HepG2 (cell line): ENCODE results near the gene THRA. TPM values are rescaled to one million over a fixed set of nuclear protein-coding genes. Genes with fewer than 3 reads are reported as not detected.

Source experiments
- ATF4 ChIP-seq, 2 experiments: fragments of 450-650 bp in 1 of 2; sonication (generic) in 1 of 2; formaldehyde crosslinking; IDR thresholded peaks; 2 replicates each; pipeline versions ENCODE4 v1.5.0 to v1.8.0; 2020 to 2022; ENCODE audit warnings: mild to moderate bottlenecking in 1 of 2, missing genetic modification reagents in 1 of 2
- DR1 ChIP-seq: sonication (generic); formaldehyde crosslinking; IDR thresholded peaks from 2 replicates; pipeline ENCODE4 v1.8.0; 2021; ENCODE audit warnings: mild to moderate bottlenecking, missing genetic modification reagents, inconsistent platforms
- ISX ChIP-seq: sonication (generic); formaldehyde crosslinking; conservative IDR thresholded peaks from 2 replicates; pipeline ENCODE4 v1.5.0; 2020; ENCODE audit warnings: missing genetic modification reagents
- JDP2 ChIP-seq: sonication (generic); formaldehyde crosslinking; IDR thresholded peaks from 2 replicates; pipeline ENCODE4 v1.8.1; 2022; ENCODE audit warnings: missing genetic modification reagents, borderline replicate concordance
- KLF9 ChIP-seq: IDR thresholded peaks from 2 replicates; pipeline ENCODE4 v1.6.1; 2016; ENCODE audit warnings: low read depth
- MATR3 ChIP-seq: sonication (generic); formaldehyde crosslinking; IDR thresholded peaks from 2 replicates; pipeline ENCODE4 v1.4.0; 2020; ENCODE audit warnings: missing genetic modification reagents
- MAX ChIP-seq: IDR thresholded peaks from 2 replicates; pipeline ENCODE4 v1.6.1; 2012; ENCODE audit warnings: inconsistent platforms
- RFXAP ChIP-seq: sonication (generic); formaldehyde crosslinking; IDR thresholded peaks from 2 replicates; pipeline ENCODE4 v1.4.0; 2020; ENCODE audit warnings: missing genetic modification reagents, borderline replicate concordance
- SAP130 ChIP-seq: IDR thresholded peaks from 2 replicates; pipeline ENCODE4 v1.6.1; 2016; ENCODE audit warnings: low read depth
- STAT5B ChIP-seq: sonication (generic); formaldehyde crosslinking; IDR thresholded peaks from 2 replicates; pipeline ENCODE4 v1.4.0; 2020; ENCODE audit warnings: missing genetic modification reagents
- STAT6 ChIP-seq: sonication (generic); formaldehyde crosslinking; IDR thresholded peaks from 2 replicates; pipeline ENCODE4 v1.4.0; 2020; ENCODE audit warnings: missing genetic modification reagents, mild to moderate bottlenecking, borderline replicate concordance
- ZBTB4 ChIP-seq: sonication (generic); formaldehyde crosslinking; IDR thresholded peaks from 2 replicates; pipeline ENCODE4 v1.4.0; 2020; ENCODE audit warnings: missing genetic modification reagents, mild to moderate bottlenecking, borderline replicate concordance
- ZKSCAN1 ChIP-seq: fragments of 150-350 bp; IDR thresholded peaks from 2 replicates; pipeline ENCODE4 v1.6.1; 2014; ENCODE audit warnings: low read length
- ZNF687 ChIP-seq: sonication (generic); formaldehyde crosslinking; IDR thresholded peaks from 2 replicates; pipeline ENCODE4 v1.5.1; 2020; ENCODE audit warnings: mild to moderate bottlenecking, missing genetic modification reagents, moderate library complexity
- ZNF746 ChIP-seq: sonication (generic); formaldehyde crosslinking; IDR thresholded peaks from 2 replicates; pipeline ENCODE4 v1.8.0; 2022; ENCODE audit warnings: mild to moderate bottlenecking, missing genetic modification reagents
- ZNF761 ChIP-seq: sonication (generic); formaldehyde crosslinking; conservative IDR thresholded peaks from 2 replicates; pipeline ENCODE4 v1.4.0; 2020; ENCODE audit warnings: mild to moderate bottlenecking, missing genetic modification reagents
- ZNF768 ChIP-seq: sonication (generic); formaldehyde crosslinking; IDR thresholded peaks from 2 replicates; pipeline ENCODE4 v1.4.0; 2020; ENCODE audit warnings: missing genetic modification reagents
- ZNF772 ChIP-seq: sonication (generic); formaldehyde crosslinking; IDR thresholded peaks from 2 replicates; pipeline ENCODE4 v1.5.0; 2020; ENCODE audit warnings: mild to moderate bottlenecking, missing genetic modification reagents
- ZNF883 ChIP-seq: sonication (generic); formaldehyde crosslinking; IDR thresholded peaks from 2 replicates; pipeline ENCODE4 v1.5.1; 2020; ENCODE audit warnings: mild to moderate bottlenecking, missing genetic modification reagents; ENCODE audit errors: not compliant biosample characterization
- ZNF891 ChIP-seq: sonication (generic); formaldehyde crosslinking; IDR thresholded peaks from 2 replicates; pipeline ENCODE4 v1.5.0; 2020; ENCODE audit warnings: mild to moderate bottlenecking, missing genetic modification reagents
- polyA plus RNA-seq, 8 experiments: library from polyadenylated mRNA; depleted of rRNA in 3 of 8; stranded (reverse) in 7 of 8; unstranded in 1 of 8; fragments of >200 nt; fragmentation: Illumina TruSeq in 4 of 8; extraction: Trizol in 4 of 8; gene quantifications; 2 replicates each; pipeline versions ENCODE4 v1.2.1 to v1.2.3, GENCODE V29; 2011 to 2016; ENCODE audit warnings: low read depth in 4 of 8, missing spikeins in 1 of 8, mixed read lengths in 1 of 8; ENCODE audit not compliant: insufficient read depth in 1 of 8
- total RNA-seq, 5 experiments: library from RNA; depleted of rRNA; stranded (reverse); fragments of >200 nt; fragmentation: Illumina TruSeq; extraction: Trizol; gene quantifications; 2 replicates each; pipeline ENCODE4 v1.2.3, GENCODE V29; 2016; ENCODE audit warnings: low read depth in 1 of 5

Gene THRA
- total and polyA plus RNA-seq, 2 of the 13 experiments (the other 11 are each of a cell fraction or from before 2014, with no cell fraction given): 8.0 to 9.9 TPM

GRCh38 chr17:40103071-40103661 is 40.4 kb downstream of the THRA start (continued):
- TF ChIP-seq ISX (CRISPR knock-in tag) (no peak), JDP2 (no peak), ZNF761 (no peak), ZKSCAN1 (no peak), STAT6 (no peak), KLF9 (no peak), ATF4 (CRISPR knock-in tag; IDR thresholded peaks at IDR 0.05) (no peak), SAP130 (peak; percentile 26), MAX (no peak), ZNF883 (peak; percentile 82), ZNF891 (CRISPR knock-in tag) (0 out of 2 replicates have a peak, but pooled peaks have one; percentile 62), MATR3 (CRISPR knock-in tag) (no peak), STAT5B (CRISPR knock-in tag) (no peak), RFXAP (CRISPR knock-in tag) (no peak), ZNF746 (CRISPR knock-in tag) (no peak), ZNF768 (peak; percentile 38; the same call in 1 of the 2 replicates), DR1 (CRISPR knock-in tag) (no peak), ZBTB4 (CRISPR knock-in tag) (no peak), ZNF687 (CRISPR knock-in tag) (peak; percentile 44; the same call in 1 of the 2 replicates), ZNF772 (CRISPR knock-in tag) (no peak)
